ENCODE data around the gene CNIH3.

The CNIH3 gene

DNA sequence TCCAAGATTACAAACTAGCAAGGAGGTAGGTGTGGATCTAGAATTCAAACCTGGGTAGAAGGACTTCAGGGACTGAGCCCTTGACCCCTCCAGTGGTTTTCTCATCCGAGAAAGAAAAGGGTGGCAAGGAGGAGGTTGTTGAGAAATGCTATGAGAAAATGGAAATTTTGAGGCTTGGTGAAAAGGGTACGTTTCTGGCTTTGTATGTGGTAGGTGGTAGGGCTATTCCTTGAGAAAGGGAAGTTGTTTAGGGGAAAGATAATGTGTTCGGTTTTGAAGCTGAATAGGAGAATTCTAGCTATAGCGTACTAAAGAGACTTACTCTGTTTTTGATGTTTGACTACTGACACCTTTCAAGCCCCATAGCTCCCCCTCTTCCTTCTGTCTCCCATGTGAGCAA, 133.8 kb downstream of the CNIH3 start:
- no peak for DNase-seq

DNA sequence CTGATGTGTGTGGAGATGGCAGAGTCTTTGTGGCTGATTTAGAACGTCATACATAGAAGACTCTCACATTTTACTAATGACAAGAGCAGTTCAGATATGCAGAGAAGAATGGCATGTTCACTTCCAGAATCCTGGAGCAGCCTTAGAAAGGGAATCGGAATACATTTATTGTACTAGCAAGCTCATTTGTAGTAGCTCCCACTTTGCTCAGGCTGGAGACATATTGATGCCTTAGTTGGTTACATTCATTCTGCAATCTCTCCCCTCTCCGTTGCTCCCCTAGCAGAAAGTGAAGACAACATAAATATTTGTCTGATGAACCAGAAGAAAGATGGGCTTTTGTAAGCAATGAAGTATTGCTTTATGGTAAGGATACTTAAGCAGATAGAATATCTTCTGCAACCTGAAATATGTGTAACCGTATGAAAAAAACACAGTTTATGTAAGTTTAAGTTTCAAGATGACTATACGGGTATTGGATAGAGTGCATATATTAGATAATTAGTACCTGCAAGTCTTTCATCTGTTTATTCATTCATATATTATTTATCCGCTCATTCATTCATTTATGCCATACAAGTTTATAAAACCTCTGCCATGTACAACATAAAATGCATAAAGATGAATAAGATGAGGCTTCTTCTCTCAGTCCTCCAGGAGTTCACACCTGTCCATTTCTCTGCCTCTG, 135.7 kb downstream of the CNIH3 start:
- no peak for DNase-seq

DNA sequence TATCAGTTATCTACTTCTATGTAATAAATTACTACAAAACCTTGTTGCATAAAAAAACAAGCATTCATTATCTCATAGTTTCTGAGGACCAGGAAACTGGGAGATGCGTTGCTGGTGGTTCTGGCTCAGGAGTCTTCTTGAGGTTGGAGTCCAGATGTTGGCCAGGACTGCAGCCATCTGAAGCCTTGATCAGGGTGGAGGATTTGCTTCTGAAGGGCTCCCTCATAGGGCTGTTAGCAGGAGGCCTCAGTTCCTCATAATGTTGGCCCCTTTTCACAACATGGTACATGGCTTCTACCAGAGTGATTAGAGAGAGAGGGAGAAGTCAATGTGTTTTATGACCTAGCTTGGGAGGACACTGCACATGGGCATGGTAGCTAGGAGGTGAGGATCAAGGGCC, 137.4 kb downstream of the CNIH3 start:
- no peak for DNase-seq

DNA sequence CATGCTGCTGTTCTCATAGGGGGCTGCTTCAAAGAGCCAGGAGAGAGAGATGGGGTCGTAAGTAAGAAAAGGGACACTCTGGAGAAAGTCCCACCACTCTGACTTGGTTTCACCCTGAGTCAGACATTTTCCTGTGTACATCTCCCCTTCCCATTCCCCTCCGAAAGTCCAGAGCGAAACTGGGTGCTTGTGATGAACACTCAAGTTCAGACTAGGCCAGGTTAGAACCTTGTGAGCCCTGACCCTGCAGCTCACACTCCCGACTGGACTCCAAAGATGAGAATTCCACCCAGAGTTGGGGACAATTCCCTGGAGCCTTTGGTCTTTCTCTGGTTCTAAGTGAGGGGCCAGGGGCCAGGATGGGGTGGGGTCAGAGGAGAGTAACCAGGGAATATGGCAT, 139.5 kb downstream of the CNIH3 start:
- DNase-seq = no peak

DNA sequence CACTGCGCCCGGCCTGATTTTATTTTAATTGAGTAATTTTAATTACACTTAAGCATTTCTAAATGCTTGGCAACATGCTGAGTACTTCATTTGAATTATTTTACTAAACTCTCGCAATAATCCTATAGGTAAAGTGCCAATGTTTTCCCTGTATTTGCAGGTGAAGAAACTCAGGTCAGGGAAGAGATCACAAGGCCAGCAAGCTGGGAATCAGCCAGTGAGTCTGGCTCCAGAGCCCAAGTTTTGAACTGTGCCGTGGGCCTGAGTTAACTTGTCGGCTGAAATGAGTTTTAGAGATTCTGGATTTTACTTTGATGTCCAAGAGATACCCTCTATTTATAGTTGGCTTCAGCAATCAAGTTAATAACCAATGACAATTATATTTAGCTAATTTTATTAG, 141.4 kb downstream of the CNIH3 start:
- no peak for DNase-seq

DNA sequence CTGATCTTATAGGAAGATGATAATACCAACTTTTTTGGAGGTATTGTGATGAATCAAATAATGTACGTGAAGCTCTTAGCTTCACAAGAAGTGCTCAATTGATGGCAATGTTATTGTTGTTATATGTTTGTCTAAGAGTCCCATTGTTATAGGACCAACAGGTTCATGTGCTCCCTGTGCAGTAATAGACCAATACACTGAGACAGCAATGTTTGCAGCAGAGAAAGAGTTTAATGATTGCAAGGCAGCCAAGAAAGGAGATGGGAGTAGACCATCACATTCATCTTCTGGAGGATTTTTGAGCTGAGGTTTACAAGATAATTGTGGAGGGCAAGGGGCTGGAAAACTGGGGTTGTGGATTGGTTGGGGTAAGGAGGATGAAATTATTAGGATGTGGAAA, 143.0 kb downstream of the CNIH3 start:
- DNase-seq = no peak

DNA sequence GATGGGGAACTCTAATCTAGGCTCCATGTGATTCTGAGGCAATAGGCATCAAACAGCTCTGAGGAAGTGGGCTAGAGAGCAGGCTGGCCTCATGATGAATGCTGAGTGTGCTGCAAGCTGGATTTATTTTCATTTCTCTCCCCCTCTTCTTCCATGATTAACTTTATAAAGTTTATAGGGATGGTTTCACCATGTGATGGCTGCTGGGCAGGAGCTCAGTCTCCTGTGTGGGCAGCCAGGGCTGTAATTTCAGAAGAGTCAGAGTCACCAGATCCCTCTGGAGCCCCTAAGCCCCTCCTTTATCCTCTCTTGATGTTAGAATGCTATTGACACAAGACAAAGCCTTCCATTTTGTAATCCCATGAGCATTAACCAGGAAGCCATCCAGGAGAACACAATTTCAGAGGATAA, 143.6 kb downstream of the CNIH3 start:
- no peak for DNase-seq

DNA sequence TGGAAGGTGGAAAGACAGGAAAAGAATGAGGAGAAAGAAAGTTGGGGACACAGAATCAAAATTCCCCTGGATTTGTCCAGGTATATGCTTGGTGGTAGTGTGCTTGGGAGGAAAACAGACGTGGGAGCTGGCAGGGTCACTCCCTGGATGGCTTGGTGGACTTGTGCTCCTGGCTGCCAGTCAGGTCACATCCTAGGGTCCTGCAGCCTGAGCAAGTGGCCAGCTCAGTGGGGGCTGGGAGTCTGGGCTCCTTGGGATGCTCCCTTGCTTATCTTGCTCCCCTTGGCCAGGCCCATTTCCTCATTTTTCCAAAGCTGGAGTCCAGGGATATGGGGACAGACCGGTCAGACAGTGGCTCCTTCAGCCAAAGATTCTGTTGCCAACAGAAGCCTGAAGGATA, 144.0 kb downstream of the CNIH3 start:
- DNase-seq = no peak

DNA sequence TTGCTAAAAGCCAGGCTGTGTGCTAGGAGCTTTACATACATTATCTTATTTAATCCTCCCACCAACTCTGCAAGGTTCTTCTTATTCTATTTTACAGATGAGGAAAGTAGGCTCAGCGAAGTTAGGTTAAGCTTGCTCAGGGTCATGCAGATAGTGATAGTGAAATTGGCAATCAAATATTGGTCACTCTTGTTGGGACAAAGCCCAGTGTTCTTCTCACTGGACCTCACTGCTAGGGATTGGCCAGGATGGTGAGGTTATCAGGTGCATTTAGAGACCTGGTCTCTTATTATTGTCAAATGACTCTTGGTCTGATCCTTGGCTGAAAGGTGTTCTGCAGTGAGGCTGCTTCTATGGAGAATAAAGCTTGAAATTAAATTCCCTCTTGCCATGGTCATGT, 145.1 kb downstream of the CNIH3 start:
- DNase-seq = no peak

DNA sequence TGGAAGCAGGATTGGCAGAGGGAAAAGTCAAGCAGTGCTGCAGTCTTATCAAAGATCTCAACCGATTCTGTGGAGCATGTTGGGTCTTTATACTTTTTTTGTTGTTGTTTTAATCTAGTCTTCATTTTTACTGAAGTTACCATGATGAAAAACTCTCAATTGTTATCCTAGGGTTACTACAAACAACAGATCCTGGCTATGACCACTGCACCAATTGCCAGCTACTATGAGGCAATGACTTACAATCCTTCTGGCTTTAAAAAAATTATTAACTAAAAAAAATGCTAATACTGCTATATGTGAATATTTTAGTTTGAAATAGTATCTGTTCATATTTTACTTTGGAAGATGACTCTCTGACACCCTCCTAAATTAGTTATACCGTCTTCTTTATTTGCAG, 145.9 kb downstream of the CNIH3 start:
- no peak for DNase-seq

DNA sequence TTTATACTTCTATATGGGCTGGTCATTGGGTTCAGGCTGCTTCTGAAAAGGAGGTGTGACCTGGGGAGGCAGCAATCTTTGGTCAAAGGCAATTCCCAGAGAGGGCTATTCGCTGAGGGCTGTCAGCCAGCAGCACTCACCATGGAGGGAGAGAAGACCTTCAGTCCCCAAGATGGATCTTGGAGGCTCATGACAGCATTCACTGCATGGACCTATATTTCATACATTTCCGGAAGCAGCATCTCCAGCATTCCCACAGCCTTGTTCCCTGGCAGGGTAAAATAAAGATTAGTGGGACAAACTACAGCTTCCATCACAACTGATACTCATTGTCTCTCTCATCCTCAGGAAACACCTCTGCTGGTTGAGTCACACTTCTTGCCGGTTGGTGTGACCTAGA, 146.6 kb downstream of the CNIH3 start:
- no peak for DNase-seq

DNA sequence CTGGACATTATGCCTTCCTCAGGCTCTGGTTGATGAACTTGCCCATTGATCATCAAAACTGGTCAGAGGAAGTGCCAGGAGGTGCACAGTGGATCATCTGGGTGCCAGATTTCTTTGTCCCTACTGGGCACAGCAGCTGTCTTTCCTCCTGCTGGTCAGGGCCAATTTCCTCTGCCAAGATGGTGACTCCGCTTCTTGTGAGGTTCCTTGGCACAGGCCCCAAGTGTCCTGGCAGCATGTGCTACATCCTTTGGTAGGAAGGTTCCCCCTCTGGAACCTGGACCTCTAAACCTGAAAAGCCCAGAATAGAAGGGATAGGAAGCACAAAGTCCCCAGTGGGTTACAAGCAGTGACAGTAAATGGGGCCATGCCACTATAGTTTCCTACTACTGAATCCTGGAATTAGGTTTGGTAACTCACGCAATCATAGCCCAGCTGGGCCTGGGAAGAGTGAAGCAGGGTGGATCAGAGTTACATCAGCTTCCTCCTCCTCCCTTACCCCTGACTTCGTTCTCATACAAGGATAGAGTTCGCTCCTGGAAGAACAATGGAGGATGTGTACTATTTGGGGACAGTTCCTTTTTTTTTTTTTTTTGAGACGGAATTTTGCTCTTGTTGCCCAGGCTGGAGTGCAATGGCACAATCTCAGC, 147.1 kb downstream of the CNIH3 start:
- no peak for DNase-seq

DNA sequence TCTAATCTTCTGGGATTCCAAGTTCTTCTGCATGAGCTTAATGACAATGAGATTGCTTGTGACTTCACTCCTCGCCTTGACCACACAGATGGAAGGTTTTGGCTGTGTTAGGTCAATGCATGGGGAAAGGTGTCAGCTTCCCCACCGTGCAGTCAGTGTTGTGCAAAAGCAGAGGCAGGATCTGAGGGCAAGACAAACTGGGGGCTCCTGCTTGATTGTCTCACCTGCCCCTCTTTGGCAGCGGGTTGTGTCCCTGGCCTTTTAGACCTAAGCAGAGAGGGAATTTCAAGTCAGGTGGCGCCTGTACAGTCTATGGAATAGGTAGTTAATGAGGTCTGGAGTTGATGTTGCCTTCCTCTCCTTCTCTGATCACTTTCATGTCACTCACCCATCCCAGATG, 150.1 kb downstream of the CNIH3 start:
- DNase-seq = no peak

DNA sequence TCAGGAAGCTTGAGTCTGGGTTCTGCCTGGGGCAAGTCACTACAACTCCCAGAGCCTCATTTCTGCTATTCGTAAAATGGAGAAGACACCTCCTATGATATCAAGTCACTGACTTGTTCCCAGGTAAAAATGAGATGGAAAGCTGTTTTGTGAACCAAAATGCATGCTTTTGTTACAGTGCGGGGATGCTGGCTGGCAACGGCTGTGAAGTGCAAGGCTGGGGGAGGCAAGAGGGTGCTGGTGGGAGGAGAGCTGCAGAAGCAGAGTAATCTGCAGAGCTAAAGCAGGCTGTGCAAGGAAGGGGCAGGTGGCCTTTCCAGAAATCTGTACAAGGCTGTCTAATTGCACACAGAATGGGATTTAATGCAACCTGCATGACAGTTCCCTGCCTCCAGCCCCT, 150.9 kb downstream of the CNIH3 start:
- DNase-seq = no peak

DNA sequence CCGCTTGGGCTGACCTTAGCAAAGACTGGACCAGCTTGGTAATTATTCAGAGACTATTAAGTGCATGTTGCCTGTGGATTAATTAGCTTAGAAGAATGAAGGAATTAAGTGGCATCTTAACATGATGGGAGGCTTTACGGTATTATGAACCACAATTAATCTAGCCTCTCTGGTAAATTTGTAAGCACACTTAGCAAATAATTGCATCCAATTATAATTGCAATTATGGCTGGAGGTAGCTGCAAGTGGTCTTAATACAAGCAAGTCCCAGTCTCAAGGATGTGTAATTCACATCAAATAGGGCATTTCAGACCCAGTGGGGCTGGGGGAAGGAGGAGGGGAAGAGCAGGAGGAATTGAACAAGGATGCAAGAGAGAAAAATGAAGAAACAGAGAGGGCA, 151.6 kb downstream of the CNIH3 start:
- no peak for DNase-seq

DNA sequence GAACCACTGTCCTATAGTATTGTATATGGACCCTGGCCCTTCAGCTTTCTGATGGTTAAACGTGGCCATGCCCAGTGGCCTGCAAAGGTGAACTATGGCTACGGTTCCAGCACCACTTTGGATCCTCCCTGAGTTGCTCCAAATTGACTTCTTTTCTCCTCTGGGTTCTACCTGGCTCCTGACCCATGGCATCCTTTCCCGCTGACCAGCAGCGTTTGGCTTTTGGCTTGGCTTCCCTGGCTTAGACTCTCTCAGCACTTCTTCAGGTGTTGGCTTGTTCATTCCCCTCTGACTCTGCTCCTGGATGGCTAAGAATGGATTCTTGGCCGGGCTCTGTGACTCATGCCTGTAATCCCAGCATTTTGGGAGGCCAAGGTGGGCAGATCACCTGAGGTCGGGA, 152.9 kb downstream of the CNIH3 start:
- DNase-seq = no peak

DNA sequence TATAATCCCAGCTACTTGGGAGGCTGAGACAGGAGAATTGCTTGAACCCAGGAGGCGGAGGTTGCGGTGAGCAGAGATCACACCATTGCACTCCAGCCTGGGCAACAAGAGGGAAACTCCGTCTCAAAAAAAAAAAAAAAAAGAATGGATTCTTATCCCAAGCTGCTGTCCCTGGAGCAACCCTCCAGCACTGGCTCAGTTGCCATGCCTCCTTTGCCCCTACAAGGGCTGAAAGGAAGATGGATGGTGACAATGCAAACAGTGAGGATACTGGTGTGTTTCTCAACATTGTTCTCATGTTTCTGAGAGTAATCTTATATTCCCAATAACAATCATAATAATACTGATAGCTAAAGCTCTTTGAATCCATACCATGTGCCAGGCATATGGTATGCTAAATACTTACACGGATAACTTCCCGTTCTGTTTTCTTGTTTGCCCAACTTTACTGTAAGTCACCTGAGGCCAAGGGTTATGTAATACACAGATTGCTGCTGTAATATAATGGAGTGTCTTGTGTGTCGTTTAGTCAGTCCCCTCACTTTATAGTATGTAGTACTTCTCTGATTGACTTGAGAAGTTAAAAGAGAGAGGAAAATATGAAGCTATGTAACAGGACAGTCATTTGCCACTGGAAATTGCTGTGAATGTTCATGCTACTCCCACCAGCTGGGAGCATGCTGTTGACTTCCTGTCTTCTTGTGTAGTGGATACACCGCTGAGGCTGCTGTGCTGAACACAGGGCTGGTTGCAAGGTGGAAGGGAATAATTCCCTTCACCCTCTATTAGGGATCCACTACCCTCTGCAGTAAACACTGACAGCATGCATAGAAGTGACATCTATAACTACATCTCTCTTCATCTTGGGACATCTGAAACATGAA, 153.6 kb downstream of the CNIH3 start:
- DNase-seq = no peak

DNA sequence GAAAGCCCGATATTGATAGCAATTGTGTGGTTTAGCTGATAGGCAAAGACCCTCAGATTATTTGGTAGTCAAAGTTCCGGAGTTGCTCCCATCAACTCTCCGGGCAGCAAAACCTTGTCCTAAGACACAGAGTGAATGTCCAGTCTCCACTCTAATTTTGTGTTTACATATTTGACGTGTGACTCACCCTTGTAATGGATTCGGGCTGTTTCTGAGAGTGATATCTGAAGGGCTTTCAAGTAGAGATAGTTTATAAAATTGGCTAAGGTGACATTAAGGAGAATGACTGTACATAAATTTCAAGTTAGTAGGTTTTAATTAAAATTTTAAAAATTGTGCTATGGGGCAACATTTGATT, 154.2 kb downstream of the CNIH3 start:
- no peak for DNase-seq

DNA sequence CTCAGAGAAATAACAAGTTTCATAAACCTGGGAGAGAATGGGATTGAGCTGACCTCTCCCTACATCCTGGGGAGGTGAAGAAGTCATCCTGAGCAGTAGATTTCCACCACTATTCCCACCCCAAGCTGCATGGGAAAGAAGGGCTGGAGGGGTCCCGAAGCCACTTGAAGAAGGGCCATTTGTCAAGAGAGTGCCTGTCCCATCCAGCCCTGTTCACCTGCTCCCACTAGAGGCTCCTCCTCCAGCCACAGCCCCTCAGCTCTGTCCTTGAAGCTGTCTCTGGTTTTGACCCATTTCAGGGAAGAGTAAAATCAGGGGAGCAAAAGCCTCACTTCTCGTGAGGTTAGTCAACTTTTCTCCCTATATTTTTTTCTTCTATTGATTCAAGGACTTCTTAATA, 157.5 kb downstream of the CNIH3 start:
- no peak for DNase-seq

DNA sequence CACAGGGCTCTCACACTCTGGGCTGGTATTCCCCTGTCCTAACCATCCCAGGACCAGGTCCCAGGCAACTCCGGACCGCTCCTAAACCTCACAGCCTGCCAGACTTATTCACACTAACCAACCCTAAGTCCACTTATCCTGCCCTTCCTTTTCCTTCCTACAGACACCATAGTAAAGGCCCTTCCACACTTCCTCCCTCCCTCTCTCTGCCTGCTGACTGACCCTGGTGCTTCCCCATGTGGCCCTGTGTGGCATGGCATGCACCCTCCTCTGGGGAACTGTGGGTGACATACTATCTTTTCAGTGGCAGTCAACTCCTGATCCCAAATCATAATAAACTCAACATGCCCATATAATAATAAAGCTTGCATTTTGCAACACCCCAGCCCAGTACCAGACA, 158.3 kb downstream of the CNIH3 start:
- DNase-seq = no peak

DNA sequence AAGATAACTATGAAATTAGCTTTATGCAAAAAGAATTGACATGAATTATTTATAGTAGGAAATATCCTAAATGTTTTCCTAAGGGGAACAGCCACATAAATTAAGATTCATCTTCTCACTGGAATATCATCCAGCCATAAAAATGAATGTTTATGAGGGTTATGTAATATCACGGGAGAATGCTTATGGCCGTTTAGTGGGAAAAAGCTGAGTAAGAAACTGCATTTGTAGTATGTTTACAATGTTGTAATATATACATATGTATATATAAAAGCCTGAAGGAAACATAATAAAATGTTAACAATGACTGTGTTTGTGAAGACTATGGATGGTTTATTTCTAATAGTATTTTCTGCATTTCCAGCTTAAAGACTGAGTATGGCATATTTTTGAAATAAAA, 161.1 kb downstream of the CNIH3 start:
- DNase-seq = no peak

DNA sequence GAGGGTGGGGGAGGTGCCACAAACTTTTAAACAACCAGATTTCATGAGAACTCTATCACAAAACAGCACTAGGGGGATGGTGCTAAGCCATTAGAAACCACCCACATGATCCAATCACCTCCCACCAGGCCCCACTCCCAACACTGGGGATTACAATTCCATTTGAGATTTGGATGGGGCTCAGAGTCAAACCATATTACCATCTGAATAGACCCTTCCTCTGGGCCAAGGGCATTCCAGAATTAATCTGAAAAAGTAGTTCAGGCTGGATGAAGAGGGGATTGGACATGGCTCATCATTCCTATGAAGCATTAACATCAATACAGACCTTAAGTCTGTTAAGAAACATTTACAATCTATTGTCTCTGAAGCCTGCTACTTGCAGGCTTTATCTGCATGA, 163.4 kb downstream of the CNIH3 start:
- no peak for DNase-seq

DNA sequence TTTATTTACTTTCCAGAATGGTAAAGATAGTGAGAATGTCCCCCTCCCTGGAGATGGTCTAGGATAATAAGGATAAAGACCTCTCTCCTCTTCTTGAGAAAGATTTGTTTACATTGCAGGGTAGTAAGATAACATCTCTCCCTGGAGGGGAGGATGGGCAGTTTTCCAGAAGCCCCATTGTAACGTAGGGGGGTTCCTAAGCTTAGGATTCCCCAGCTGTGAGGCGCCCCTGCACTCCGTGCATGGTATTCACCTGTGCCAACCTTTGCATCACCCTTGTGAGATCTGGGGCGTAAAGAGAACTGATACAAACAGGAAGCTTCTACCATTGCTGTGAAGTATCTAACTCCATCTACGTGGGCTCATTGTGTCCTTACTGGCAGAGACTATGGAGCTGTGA, 164.6 kb downstream of the CNIH3 start:
- no peak for DNase-seq

DNA sequence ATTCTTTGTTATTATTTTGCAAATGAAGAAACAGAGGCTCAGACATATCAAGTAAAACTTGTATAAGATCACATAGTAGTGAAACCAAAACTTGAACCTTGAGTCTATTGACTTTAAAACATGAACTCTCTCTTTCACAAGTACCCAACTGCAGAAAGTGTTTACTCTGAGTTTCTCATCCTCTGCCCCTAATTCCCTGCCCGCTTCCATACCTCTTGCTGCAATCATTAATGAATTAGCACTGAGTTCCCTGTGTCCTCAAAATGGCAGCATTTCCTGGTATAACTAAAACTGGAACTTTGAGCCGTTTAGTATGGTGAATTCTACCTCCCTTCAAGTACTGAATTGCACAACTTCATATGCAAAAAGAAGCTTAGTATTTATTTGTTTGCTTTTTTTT, 165.7 kb downstream of the CNIH3 start:
- no peak for DNase-seq
